Measurements from ENCODE around the gene RAG2. TPM values are rescaled to one million over a fixed set of nuclear protein-coding genes. Genes with fewer than 3 reads are reported as not detected.

Gene RAG2
- total and polyA plus RNA-seq, 2 donors (not counting 3 experiments of a cell fraction or from before 2014, with no cell fraction given): not detected

DNA sequence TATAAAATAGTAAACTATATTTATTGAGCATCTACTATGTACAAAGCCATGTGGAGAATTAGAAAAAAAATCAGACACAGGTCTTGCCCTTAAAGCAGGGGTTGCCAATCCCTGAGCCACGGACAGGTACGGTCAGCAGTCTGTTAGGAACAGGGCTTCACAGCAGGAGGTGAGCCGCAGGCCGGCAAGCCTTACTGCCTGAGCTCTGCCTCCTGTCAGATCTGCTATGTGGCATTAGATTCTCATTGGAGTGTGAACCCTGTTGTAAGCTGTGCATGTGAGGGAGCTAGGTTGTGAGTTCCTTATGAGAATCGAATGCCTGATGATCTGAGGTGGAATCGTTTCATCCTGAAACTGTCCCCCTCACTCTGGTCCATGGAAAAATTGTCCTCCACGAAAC lies 2.1 kb upstream of the RAG2 start:
- no peak overlapping the region for H3K27ac ChIP-seq (ENCODE audit: insufficient read depth, low read depth, low read length)
- BruUV-seq (replicated peaks): no TSS peak
- dilution Hi-C loops (cut with MboI; ENCODE audit: extremely low pct_ligation_motif_present, low sequenced_read_pairs): no loop called here
- H2AFZ ChIP-seq (ENCODE audit: low read depth, low read length): no peak overlapping the region
- no peaks in the 10 kb centered on the region for H3K9me1 ChIP-seq (replicated peaks; ENCODE audit: control insufficient read depth, extremely low read depth, insufficient read depth, low read length)
- no peaks in the 10 kb centered on the region for H3K36me3 ChIP-seq (ENCODE audit: control insufficient read depth in 2 of 2, extremely low read depth in 1 of 2, insufficient read depth in 2 of 2, low read length in 2 of 2)
- TF ChIP-seq, protein P1, sequence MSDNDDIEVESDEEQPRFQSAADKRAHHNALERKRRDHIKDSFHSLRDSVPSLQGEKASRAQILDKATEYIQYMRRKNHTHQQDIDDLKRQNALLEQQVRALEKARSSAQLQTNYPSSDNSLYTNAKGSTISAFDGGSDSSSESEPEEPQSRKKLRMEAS (IDR thresholded peaks at IDR 0.05; ENCODE audit: insufficient read depth, insufficient read length): no peak
- TF ChIP-seq MYC (IDR thresholded peaks at IDR 0.05; ENCODE audit: low read depth, low read length): no peak
- TF ChIP-seq POLR2A (IDR thresholded peaks at IDR 0.05; ENCODE audit: low read depth, low read length): no peak
- no peak for TF ChIP-seq EZH2 (IDR thresholded peaks at IDR 0.05; ENCODE audit: borderline replicate concordance, low read depth, low read length, severe bottlenecking)
- TF ChIP-seq FOS (IDR thresholded peaks at IDR 0.05; ENCODE audit: borderline replicate concordance, insufficient read depth, low read length): no peak
- no peak for TF ChIP-seq CTCF (IDR thresholded peaks at IDR 0.05; ENCODE audit: extremely low read depth in 1 of 2, insufficient read depth in 1 of 2, low read depth in 1 of 2, low read length in 2 of 2)
- no peak for TF ChIP-seq JUN (IDR thresholded peaks at IDR 0.05; ENCODE audit: borderline replicate concordance, insufficient read depth, insufficient read length, low read depth)
- no peak for TF ChIP-seq POLR2AphosphoS5 (IDR thresholded peaks at IDR 0.05; ENCODE audit: insufficient read depth, low read depth, low read length)
- TF ChIP-seq GATA2 (IDR thresholded peaks at IDR 0.05; ENCODE audit: insufficient read depth, insufficient read length, low read depth, low read length): no peak
- no peaks in the 10 kb centered on the region for H4K20me1 ChIP-seq (replicated peaks; ENCODE audit: control insufficient read depth, extremely low read depth, insufficient read depth, low read length)
- intact Hi-C loops (cut with micrococcal nuclease): no loop called here
- no peaks in the 10 kb centered on the region for H3K9me3 ChIP-seq (replicated peaks; ENCODE audit: control insufficient read depth, insufficient read depth, low read length)
- H3K9ac ChIP-seq (replicated peaks; ENCODE audit: extremely low read depth, insufficient read depth, low read length): no peak overlapping the region
- no peak overlapping the region for H3K4me2 ChIP-seq (ENCODE audit: insufficient read depth, low read length)
- DNase-seq (ENCODE audit: low read depth, low spot score) (no peak), FAIRE-seq (no peak)
- peaks cover 3% of the 10 kb centered on the region for H3K4me1 ChIP-seq (ENCODE audit: control insufficient read depth, extremely low read depth, insufficient read depth, low read length)
- ChIA-PET POLR2A (no interaction called here), CTCF (no interaction called here)
- H3K4me3 ChIP-seq (replicated peaks in 1 of 3; ENCODE audit: insufficient read depth in 1 of 3, low read depth in 1 of 3, low read length in 3 of 3): no peak overlapping the region
- H3K27me3 ChIP-seq (ENCODE audit: control insufficient read depth in 2 of 2, insufficient read depth in 2 of 2, low read length in 2 of 2): no peaks in the 10 kb centered on the region
- no peaks in the 10 kb centered on the region for H3K79me2 ChIP-seq (ENCODE audit: control insufficient read depth, insufficient read depth, low read length)

Data from endothelial cell of umbilical vein (primary cell).